ENCODE data around the gene HOXA4. TPM values are rescaled to one million over a fixed set of nuclear protein-coding genes. Genes with fewer than 3 reads are reported as not detected.

HOXA4 gene
- total and polyA plus RNA-seq, 11 donors, result 0.23 to 2.6 (median 0.82) TPM; not detected in 1

DNA sequence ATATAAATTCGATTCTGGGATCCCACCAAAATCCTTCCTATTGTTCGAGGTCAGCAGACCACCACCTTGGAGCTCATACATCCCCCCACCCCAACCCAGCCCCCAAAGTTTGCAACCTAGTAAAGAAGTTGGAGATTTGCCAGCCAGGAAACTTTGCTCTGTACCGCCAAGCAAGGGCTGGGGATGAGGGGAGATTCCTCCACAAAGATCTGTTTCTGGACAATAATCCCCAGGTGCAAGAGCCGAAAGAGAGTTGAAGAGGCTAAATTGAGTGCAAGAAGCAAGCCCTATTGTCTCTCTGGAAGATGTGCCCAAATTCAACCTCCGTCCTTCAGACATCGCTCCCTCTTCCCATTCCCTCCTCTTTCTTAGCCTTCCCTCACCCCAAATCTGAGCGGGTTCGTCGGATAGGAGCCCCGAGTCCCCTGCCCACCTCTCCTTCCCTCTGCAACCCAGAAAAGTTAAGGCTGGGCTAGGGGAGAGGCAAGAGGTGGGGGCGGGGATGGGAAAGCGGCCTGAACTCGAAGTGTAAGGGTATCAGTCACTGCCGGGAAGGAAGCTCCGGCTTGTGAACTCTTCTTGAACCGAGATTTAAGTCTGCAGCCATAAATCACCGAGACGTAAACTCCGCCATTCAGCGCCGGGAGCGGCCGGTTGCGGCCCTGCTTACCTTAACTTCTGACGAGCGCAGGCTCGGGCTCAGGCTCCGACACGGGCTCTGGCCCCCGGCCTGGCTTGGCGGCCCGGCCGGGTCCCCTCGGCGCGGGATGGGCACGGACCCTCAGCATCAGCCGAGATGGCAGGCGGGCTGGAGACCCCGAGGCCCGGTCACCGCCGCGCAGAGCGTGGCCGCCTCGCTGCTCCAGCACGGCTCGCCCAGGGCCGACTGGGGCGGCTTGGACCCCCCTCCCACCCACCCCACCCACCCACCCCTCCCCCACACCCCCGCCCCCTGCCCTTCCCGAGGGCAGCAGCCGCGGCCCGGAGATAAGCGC, 17.3 kb downstream of the HOXA4 start:
- Histone ChIP-seq H3K9me3 (no peaks in the 10 kb centered on the region), H3K4me3 (peak overlapping the region; percentile 10 to 61 (median 40)), H3K36me3 (no peaks in the 10 kb centered on the region), H3K27me3 (peaks cover 58 to 99% (median 89%) of the 10 kb centered on the region in 9 donors), H3K4me1 (peaks cover 0 to 35% (median 5%) of the 10 kb centered on the region in 12 donors), H3K27ac (peak overlapping the region in 10 of 12 donors; percentile 43 to 93 (median 67))
- DNase-seq, result no peak
- intact Hi-C loops (cut with DNase I), result no loop called here
- TF ChIP-seq, protein P1, sequence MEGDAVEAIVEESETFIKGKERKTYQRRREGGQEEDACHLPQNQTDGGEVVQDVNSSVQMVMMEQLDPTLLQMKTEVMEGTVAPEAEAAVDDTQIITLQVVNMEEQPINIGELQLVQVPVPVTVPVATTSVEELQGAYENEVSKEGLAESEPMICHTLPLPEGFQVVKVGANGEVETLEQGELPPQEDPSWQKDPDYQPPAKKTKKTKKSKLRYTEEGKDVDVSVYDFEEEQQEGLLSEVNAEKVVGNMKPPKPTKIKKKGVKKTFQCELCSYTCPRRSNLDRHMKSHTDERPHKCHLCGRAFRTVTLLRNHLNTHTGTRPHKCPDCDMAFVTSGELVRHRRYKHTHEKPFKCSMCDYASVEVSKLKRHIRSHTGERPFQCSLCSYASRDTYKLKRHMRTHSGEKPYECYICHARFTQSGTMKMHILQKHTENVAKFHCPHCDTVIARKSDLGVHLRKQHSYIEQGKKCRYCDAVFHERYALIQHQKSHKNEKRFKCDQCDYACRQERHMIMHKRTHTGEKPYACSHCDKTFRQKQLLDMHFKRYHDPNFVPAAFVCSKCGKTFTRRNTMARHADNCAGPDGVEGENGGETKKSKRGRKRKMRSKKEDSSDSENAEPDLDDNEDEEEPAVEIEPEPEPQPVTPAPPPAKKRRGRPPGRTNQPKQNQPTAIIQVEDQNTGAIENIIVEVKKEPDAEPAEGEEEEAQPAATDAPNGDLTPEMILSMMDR (IDR thresholded peaks at IDR 0.05), result no peak
- TF ChIP-seq POLR2A (IDR thresholded peaks at IDR 0.05), result peak in 1 of 2 donors; percentile 36
- ATAC-seq, result peak in 1 of 4 donors; percentile 24
- WGBS, 4 donors, result 7 to 14% (median 9%) methylated on average over 30 to 57 of the region's 57 CpGs

DNA sequence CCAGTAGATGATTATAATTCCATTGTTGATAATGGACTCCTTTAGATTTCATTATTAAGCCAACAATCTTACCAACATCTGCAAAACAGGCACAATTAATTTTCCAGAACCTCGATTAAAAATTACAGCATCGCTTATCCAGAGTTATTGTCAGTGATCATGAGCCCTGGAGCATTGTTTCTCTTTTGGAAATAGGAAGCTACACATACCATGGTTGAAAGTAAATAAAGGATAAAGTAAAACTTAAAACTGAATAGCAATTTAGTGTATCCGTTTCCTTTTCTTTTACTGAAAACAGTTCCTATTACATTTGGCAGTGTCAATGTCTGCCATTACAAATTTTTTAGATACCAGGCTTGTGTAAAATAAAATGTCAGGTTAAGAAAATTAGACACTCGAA, 18.2 kb downstream of the HOXA4 start:
- peak overlapping the region in 5 of 12 donors; percentile 70 to 93 (median 81) for H3K27ac ChIP-seq
- no peak for ATAC-seq

DNA sequence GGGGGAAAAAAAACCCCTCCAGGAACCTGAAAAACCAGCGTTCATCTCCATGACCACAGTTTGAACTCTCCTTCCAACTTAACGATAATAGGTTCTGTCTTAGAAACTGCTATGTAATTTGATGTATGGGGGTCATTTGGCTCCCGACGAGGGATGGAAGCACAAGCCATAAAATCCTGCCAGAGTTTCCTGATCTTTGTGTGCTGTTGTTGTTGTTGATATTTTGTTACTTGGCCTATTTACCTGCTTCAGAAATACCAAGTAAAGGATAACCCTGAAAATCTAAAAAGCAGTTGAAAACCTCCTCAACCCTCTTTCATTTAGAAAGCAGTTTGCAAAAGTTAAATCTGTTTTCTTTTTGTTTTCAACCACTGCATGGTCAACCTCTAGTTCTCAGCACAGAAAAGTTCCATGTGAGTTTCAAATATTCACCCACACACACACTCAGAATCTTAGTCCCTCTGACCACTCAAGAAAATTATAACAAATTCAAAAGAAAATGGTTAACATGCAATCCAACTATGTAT, 18.7 kb downstream of the HOXA4 start:
- Histone ChIP-seq H3K27me3 (peaks cover 60 to 99% (median 89%) of the 10 kb centered on the region in 9 donors), H3K9me3 (no peaks in the 10 kb centered on the region), H3K4me1 (peaks cover 0 to 41% (median 5%) of the 10 kb centered on the region in 12 donors), H3K4me3 (no peak overlapping the region), H3K27ac (peak overlapping the region in 4 of 12 donors; percentile 20 to 93 (median 46)), H3K36me3 (no peaks in the 10 kb centered on the region)
- no peak for ATAC-seq
- WGBS, 4 donors, result 11 to 14% (median 12%) methylated on average over 4 of the region's 4 CpGs
- intact Hi-C loops (cut with DNase I), result no loop called here
- no peak for DNase-seq
- TF ChIP-seq POLR2A (IDR thresholded peaks at IDR 0.05), result no peak
- TF ChIP-seq, protein P1 (IDR thresholded peaks at IDR 0.05), result no peak

More for the DNA sequence above, 18.2 kb downstream of the HOXA4 start:
- WGBS, 4 donors, result 17 to 26% (median 25%) methylated on average over 4 of the region's 4 CpGs
- peaks cover 59 to 99% (median 89%) of the 10 kb centered on the region in 9 donors for H3K27me3 ChIP-seq
- H3K36me3 ChIP-seq, result no peaks in the 10 kb centered on the region
- intact Hi-C loops (cut with DNase I), result no loop called here
- H3K4me1 ChIP-seq, result peaks cover 0 to 40% (median 5%) of the 10 kb centered on the region in 12 donors
- H3K4me3 ChIP-seq, result peak overlapping the region in 2 of 12 donors; percentile 46 to 61
- TF ChIP-seq POLR2A (IDR thresholded peaks at IDR 0.05), result no peak
- TF ChIP-seq, protein P1 (IDR thresholded peaks at IDR 0.05), result no peak
- no peak for DNase-seq
- no peaks in the 10 kb centered on the region for H3K9me3 ChIP-seq
